GM23248 (cell line): ENCODE data around the gene ACTL10.

Experiments
- EZH2 ChIP-seq: fragments of 200-600 bp; sonication (generic); IDR thresholded peaks from 2 replicates; pipeline ENCODE4 v1.6.1; 2018; ENCODE audit warnings: antibody characterized with exemption, mild to moderate bottlenecking; ENCODE audit not compliant: insufficient read depth, poor library complexity, severe bottlenecking
- EZH2phosphoT487 ChIP-seq: fragments of 200-600 bp; sonication (generic); IDR thresholded peaks from 2 replicates; pipeline ENCODE4 v1.6.1; 2018; ENCODE audit warnings: antibody characterized with exemption, moderate library complexity, mild to moderate bottlenecking, low read depth; ENCODE audit not compliant: insufficient read depth

DNA sequence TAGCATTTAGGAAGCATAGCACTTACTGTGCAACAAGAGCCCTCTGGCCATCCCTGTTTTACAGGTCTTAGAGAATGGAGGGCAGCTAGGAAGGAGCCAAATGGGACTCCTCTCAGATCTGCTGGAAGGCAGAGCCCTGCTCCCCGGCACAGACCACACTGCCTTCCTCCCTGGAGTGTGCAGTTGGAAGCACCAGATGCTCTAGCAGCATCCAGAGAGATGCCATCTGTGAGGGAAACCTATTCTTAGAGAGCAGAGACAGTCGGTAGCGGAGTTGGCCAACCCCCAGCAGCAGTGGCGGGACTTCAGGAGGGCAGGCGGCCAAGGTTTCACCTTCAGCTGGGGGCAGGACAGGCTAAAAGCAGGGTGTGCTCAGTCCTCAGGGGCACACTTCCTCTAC, 36.1 kb downstream of the ACTL10 start:
- TF ChIP-seq EZH2phosphoT487: no peak
- no peak for TF ChIP-seq EZH2
